Endothelial cell (in vitro differentiated cells): ENCODE measurements around the gene CYP27C1. TPM values are rescaled to one million over a fixed set of nuclear protein-coding genes. Genes with fewer than 3 reads are reported as not detected.
"Not testable (repeated sequence)": the region's sequence is repeated elsewhere in the genome, so short reads cannot be mapped to it uniquely, and the experiment has no call there.

Source experiments
- DNase-seq: peaks from one replicate; pipeline ENCODE4 v3.0.0; 2021; ENCODE audit warnings: low spot score
- H3K27ac Mint-ChIP-seq: one replicate; pipeline ENCODE4 v1.8.0; 2021; ENCODE audit warnings: mixed read lengths, inconsistent platforms; ENCODE audit not compliant: unreplicated experiment
- H3K27me3 Mint-ChIP-seq: one replicate; pipeline ENCODE4 v1.8.0; 2021; ENCODE audit warnings: mild to moderate bottlenecking, moderate library complexity, mixed read lengths, inconsistent platforms; ENCODE audit not compliant: unreplicated experiment
- H3K36me3 Mint-ChIP-seq: one replicate; pipeline ENCODE4 v1.8.0; 2021; ENCODE audit warnings: mild to moderate bottlenecking, low read depth, mixed read lengths, inconsistent platforms; ENCODE audit not compliant: unreplicated experiment
- H3K4me1 Mint-ChIP-seq: one replicate; pipeline ENCODE4 v1.8.0; 2021; ENCODE audit warnings: mild to moderate bottlenecking, mixed read lengths, inconsistent platforms; ENCODE audit not compliant: unreplicated experiment
- H3K4me3 Mint-ChIP-seq: one replicate; pipeline ENCODE4 v1.8.0; 2021; ENCODE audit warnings: mild to moderate bottlenecking, mixed read lengths, inconsistent platforms; ENCODE audit not compliant: unreplicated experiment
- H3K9me3 Mint-ChIP-seq: one replicate; pipeline ENCODE4 v1.8.0; 2021; ENCODE audit warnings: mixed read lengths, inconsistent platforms; ENCODE audit not compliant: unreplicated experiment
- total RNA-seq: library from RNA; stranded (reverse); fragmentation: NEBNext Ultra II Directional; extraction: Animal tissue kit (Norgen Biotek cat#: 25700); gene quantifications from one replicate; pipeline ENCODE4 v1.2.1, GENCODE V29; 2021; ENCODE audit not compliant: unreplicated experiment
- TF ChIP-seq, protein P1 (sequence below): fragments of 200-600 bp; sonication (generic); IDR thresholded peaks from one replicate; pipeline ENCODE4 v1.5.0; 2021; ENCODE audit warnings: antibody characterized with exemption; ENCODE audit not compliant: unreplicated experiment

CYP27C1 gene
- total RNA-seq, 1 donor from 2014 or later = 6.4 TPM

DNA sequence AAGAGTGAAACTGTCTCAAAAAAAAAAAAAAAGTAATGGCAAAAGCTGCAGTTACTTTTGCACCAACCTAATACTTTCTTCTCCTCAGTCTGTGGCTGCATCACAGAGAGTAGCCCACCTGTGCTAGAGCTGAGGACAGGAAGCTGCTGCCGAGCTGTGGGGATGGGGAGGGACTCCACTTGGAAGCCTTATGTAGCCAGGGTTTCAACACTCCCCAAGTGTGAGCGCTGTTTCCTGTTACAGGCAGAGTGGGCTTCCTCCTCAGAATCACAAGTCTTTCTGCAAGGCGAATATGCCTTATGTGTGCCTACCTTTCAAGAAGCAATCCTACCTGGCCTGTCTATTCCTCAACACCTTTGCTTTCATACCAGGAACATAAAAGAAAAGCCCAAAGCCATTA is 36.3 kb upstream of the CYP27C1 start:
- DNase-seq = no peak
- H3K36me3 Mint-ChIP-seq = peaks cover 44% of the 10 kb centered on the region
- TF ChIP-seq, protein P1, sequence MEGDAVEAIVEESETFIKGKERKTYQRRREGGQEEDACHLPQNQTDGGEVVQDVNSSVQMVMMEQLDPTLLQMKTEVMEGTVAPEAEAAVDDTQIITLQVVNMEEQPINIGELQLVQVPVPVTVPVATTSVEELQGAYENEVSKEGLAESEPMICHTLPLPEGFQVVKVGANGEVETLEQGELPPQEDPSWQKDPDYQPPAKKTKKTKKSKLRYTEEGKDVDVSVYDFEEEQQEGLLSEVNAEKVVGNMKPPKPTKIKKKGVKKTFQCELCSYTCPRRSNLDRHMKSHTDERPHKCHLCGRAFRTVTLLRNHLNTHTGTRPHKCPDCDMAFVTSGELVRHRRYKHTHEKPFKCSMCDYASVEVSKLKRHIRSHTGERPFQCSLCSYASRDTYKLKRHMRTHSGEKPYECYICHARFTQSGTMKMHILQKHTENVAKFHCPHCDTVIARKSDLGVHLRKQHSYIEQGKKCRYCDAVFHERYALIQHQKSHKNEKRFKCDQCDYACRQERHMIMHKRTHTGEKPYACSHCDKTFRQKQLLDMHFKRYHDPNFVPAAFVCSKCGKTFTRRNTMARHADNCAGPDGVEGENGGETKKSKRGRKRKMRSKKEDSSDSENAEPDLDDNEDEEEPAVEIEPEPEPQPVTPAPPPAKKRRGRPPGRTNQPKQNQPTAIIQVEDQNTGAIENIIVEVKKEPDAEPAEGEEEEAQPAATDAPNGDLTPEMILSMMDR = no peak
- H3K4me3 Mint-ChIP-seq = no peak overlapping the region
- peak overlapping the region; percentile 36 for H3K27ac Mint-ChIP-seq
- H3K27me3 Mint-ChIP-seq = peaks cover 1% of the 10 kb centered on the region
- peaks cover 17% of the 10 kb centered on the region for H3K4me1 Mint-ChIP-seq
- H3K9me3 Mint-ChIP-seq = no peaks in the 10 kb centered on the region

DNA sequence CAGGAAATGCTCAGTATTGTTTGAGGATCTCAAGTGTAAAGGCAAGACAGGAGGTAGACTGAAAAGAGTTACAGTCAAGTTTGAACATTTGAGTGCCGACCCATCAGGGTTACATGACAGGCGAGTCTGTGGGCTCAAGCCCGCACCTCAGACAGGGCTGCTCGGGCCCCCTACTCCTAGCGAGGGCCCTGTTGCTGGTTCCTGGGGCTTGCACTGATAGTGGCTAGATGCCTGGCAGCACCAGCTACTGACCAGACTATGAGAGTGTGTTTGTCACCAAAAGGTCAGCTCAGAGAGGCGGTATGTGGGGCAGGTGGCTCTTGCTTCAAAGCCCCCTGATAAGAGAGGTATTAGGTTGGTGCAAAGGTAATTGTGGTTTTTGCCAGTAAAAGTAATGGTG is 35.6 kb upstream of the CYP27C1 start:
- H3K4me1 Mint-ChIP-seq = peaks cover 17% of the 10 kb centered on the region
- DNase-seq = no peak
- peak overlapping the region; percentile 23 for H3K27ac Mint-ChIP-seq
- peaks cover 1% of the 10 kb centered on the region for H3K27me3 Mint-ChIP-seq
- no peaks in the 10 kb centered on the region for H3K9me3 Mint-ChIP-seq
- TF ChIP-seq, protein P1 = no peak
- H3K36me3 Mint-ChIP-seq = peaks cover 44% of the 10 kb centered on the region
- peak overlapping the region; percentile 2 for H3K4me3 Mint-ChIP-seq

DNA sequence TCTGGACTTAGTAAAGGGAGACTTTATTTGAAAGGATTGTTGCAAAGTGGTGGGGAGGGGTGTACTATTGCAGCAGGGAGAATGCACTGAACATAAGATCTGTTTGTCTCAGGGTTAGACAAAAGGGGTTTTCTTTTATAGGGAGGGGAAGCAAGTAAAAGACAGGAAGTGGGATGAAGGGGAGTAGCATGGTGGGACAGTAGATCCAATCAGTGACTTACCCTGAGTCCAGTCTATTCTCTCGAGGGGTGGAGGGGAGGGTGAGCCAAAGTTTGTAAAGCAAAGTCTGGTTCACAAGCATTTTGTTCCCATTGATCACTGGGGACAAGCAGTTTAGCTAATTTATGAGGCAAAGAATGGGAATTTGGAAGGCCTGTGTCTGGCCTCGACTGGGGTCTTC is 35.0 kb upstream of the CYP27C1 start:
- no peak for DNase-seq
- Mint-ChIP-seq H3K4me3 (no peak overlapping the region), H3K36me3 (peaks cover 44% of the 10 kb centered on the region), H3K4me1 (peaks cover 17% of the 10 kb centered on the region), H3K9me3 (no peaks in the 10 kb centered on the region), H3K27ac (peak overlapping the region; percentile 26), H3K27me3 (peaks cover 1% of the 10 kb centered on the region)
- TF ChIP-seq, protein P1 = no peak

DNA sequence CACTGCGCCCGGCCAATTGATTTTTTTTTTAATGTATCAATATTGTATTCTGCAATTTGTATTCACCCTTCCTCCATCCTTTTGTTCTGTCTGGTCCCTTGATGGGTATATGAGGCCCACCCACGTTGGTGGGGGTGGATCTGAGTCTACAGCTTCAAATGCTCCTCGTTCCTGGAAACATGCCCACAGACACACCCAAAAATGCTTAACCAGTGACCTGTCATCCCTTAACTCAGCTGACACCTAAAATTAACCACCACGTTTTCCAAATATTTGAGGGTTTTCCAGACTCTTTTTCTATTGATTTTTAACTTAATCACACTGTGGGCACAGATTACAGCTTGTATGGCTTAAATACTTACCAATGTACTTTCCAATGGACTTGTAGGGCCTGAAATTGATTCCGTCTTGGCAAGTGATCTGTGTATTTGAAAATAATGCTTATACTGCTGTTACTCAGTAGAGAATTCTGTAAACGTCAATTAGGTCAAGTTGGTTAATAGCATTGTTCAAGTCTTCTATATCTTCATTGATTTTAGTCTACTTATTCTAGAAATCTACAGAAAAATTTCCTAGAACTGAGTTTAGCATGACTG is 34.4 kb upstream of the CYP27C1 start:
- peaks cover 17% of the 10 kb centered on the region for H3K4me1 Mint-ChIP-seq
- peaks cover 37% of the 10 kb centered on the region for H3K36me3 Mint-ChIP-seq
- no peaks in the 10 kb centered on the region for H3K9me3 Mint-ChIP-seq
- no peak overlapping the region for H3K4me3 Mint-ChIP-seq
- TF ChIP-seq, protein P1 = no peak
- H3K27me3 Mint-ChIP-seq = peaks cover 1% of the 10 kb centered on the region
- DNase-seq = no peak
- H3K27ac Mint-ChIP-seq = no peak overlapping the region

DNA sequence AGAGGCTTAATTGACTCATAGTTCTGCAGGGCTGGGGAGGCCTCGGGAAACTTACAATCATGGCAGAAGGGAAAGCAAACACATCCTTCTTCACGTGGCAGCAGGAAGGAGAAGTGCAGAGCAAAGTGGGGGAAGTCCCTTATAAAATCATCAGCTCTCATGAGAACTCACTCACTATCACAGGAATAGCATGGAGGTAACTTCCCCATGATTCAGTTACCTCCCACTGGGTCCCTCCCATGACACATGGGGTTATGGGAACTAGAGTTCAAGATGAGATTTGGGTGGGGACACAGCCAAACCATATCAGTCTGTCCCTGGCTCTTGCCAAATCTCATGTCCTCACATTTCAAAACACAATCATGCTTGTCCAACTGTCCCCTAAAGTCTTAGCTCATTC is 21.1 kb upstream of the CYP27C1 start:
- not testable (repeated sequence) for H3K4me3 Mint-ChIP-seq, H3K27ac Mint-ChIP-seq, H3K4me1 Mint-ChIP-seq, H3K9me3 Mint-ChIP-seq, DNase-seq, H3K27me3 Mint-ChIP-seq
- peaks cover 13% of the 10 kb centered on the region for H3K36me3 Mint-ChIP-seq
